Karpas-422 (cell line): Measurements from ENCODE around the gene KCNJ11. TPM values are rescaled to one million over a fixed set of nuclear protein-coding genes. Genes with fewer than 3 reads are reported as not detected.

Source experiments
- DNase-seq: peaks from one replicate; pipeline ENCODE4 v3.0.0-alpha.2; 2015
- H2AFZ ChIP-seq: fragments of 200-600 bp; sonication (generic); 2 replicates; pipeline ENCODE4 v1.6.1; 2014; ENCODE audit warnings: antibody characterized with exemption, low read length, mixed read lengths
- H3K27ac ChIP-seq: fragments of 200-600 bp; sonication (generic); 2 replicates; pipeline ENCODE4 v1.5.1; 2014; ENCODE audit warnings: mild to moderate bottlenecking, low read length, moderate library complexity
- H3K27me3 ChIP-seq: fragments of 200-600 bp; sonication (generic); 2 replicates; pipeline ENCODE4 v1.6.1; 2014; ENCODE audit warnings: low read length, mixed read lengths
- H3K36me3 ChIP-seq: fragments of 200-600 bp; sonication (generic); 2 replicates; pipeline ENCODE4 v1.6.1; 2014; ENCODE audit warnings: low read length, mixed read lengths; ENCODE audit not compliant: insufficient read depth
- H3K4me1 ChIP-seq: fragments of 200-600 bp; sonication (generic); 2 replicates; pipeline ENCODE4 v1.6.1; 2014; ENCODE audit warnings: mild to moderate bottlenecking, low read length, mixed read lengths
- H3K4me2 ChIP-seq: fragments of 200-600 bp; sonication (generic); 2 replicates; pipeline ENCODE4 v1.6.1; 2014; ENCODE audit warnings: low read length, low read depth, mild to moderate bottlenecking; ENCODE audit not compliant: poor library complexity, severe bottlenecking
- H3K4me3 ChIP-seq: fragments of 200-600 bp; sonication (generic); 2 replicates; pipeline ENCODE4 v1.5.1; 2014; ENCODE audit warnings: mild to moderate bottlenecking, antibody characterized with exemption, low read length, mixed read lengths
- H3K79me2 ChIP-seq: fragments of 200-600 bp; sonication (generic); 2 replicates; pipeline ENCODE4 v1.6.1; 2014; ENCODE audit warnings: mild to moderate bottlenecking, low read length, mixed read lengths
- H3K9ac ChIP-seq: fragments of 200-600 bp; sonication (generic); 2 replicates; pipeline ENCODE4 v1.6.0; 2014; ENCODE audit warnings: low read length
- H3K9me2 ChIP-seq: fragments of 200-600 bp; sonication (generic), shearing (Covaris generic); replicated peaks from 2 replicates; pipeline ENCODE4 v1.6.0; 2014; ENCODE audit warnings: mild to moderate bottlenecking, low read length, moderate library complexity; ENCODE audit not compliant: insufficient read depth
- H3K9me3 ChIP-seq: fragments of 300-700, 200-600 bp; sonication (generic); 2 replicates; pipeline ENCODE4 v1.6.1; 2014; ENCODE audit warnings: low read length, mixed read lengths
- H4K20me1 ChIP-seq: fragments of 200-600 bp; sonication (generic); 2 replicates; pipeline ENCODE4 v1.6.1; 2014; ENCODE audit warnings: mild to moderate bottlenecking, antibody characterized with exemption, low read length, low read depth; ENCODE audit not compliant: insufficient read depth
- total RNA-seq: library from RNA; depleted of rRNA; stranded (reverse); fragments of >200 nt; shearing (Covaris generic); gene quantifications from 2 replicates; pipeline ENCODE4 v1.2.3, GENCODE V29; 2014; ENCODE audit warnings: low replicate concordance; rRNA removed

KCNJ11 gene
- 0.26 and 0.58 TPM in 2 replicates for total RNA-seq

GRCh38 chr11:17388609-17389210 is at the start of gene KCNJ11:
TSS of gene KCNJ11 (minus strand) at chr11:17388659. CDS start at chr11:17388091, 568 bp downstream.
- Histone ChIP-seq H3K79me2 (no peaks in the 10 kb centered on the region), H3K4me3 (peak within 1 kb of the TSS; percentile 66; the same call in 1 of the 2 replicates), H3K9me2 (no peaks in the 10 kb centered on the region), H4K20me1 (no peaks in the 10 kb centered on the region; the same call in 1 of the 2 replicates), H3K36me3 (no peaks in the 10 kb centered on the region), H3K4me2 (peak within 1 kb of the TSS; percentile 74), H3K9me3 (no peaks in the 10 kb centered on the region), H3K27ac (no peak within 1 kb of the TSS), H3K4me1 (peaks cover 31% of the 10 kb centered on the region), H2AFZ (0 out of 2 replicates have a peak within 1 kb of the TSS, but pooled peaks have one; percentile 76), H3K27me3 (no peaks in the 10 kb centered on the region), H3K9ac (peak within 1 kb of the TSS; percentile 52)
- DNase-seq, result peak; percentile 45

GRCh38 chr11:17437366-17437765 is 48.9 kb upstream of the KCNJ11 start:
- H3K9me3 ChIP-seq, result no peaks in the 10 kb centered on the region

GRCh38 chr11:17434108-17434507 is 45.6 kb upstream of the KCNJ11 start:
- DNase-seq, result no peak
- no peak overlapping the region for H3K27ac ChIP-seq
- no peaks in the 10 kb centered on the region for H3K9me3 ChIP-seq
- no peak overlapping the region for H3K9ac ChIP-seq
- no peaks in the 10 kb centered on the region for H3K79me2 ChIP-seq
- H2AFZ ChIP-seq, result no peak overlapping the region
- no peaks in the 10 kb centered on the region for H4K20me1 ChIP-seq
- H3K36me3 ChIP-seq, result no peaks in the 10 kb centered on the region
- H3K4me1 ChIP-seq, result no peaks in the 10 kb centered on the region
- no peaks in the 10 kb centered on the region for H3K9me2 ChIP-seq
- no peaks in the 10 kb centered on the region for H3K27me3 ChIP-seq
- no peak overlapping the region for H3K4me3 ChIP-seq
- no peak overlapping the region for H3K4me2 ChIP-seq

More at GRCh38 chr11:17437366-17437765, 48.9 kb upstream of the KCNJ11 start:
- Histone ChIP-seq H3K9me2 (no peaks in the 10 kb centered on the region), H4K20me1 (no peaks in the 10 kb centered on the region), H3K27me3 (0 out of 2 replicates have a peak, but pooled peaks cover 4% of the 10 kb centered on the region), H3K4me2 (no peak overlapping the region), H3K79me2 (no peaks in the 10 kb centered on the region), H3K4me1 (no peaks in the 10 kb centered on the region), H3K36me3 (no peaks in the 10 kb centered on the region), H3K9ac (no peak overlapping the region), H3K4me3 (no peak overlapping the region), H3K27ac (no peak overlapping the region), H2AFZ (no peak overlapping the region)
- DNase-seq, result no peak

- Histone ChIP-seq H3K4me3 (no peak overlapping the region), H3K27ac (no peak overlapping the region), H3K4me1 (no peaks in the 10 kb centered on the region), H3K36me3 (no peaks in the 10 kb centered on the region), H3K79me2 (no peaks in the 10 kb centered on the region), H3K4me2 (no peak overlapping the region), H3K9me2 (no peaks in the 10 kb centered on the region), H3K27me3 (no peaks in the 10 kb centered on the region), H2AFZ (no peak overlapping the region), H4K20me1 (no peaks in the 10 kb centered on the region), H3K9me3 (no peaks in the 10 kb centered on the region), H3K9ac (no peak overlapping the region)
- no peak for DNase-seq
These were observed 43.5 kb upstream of the KCNJ11 start for GRCh38 chr11:17432002-17432401.

GRCh38 chr11:17431139-17431538 is 42.7 kb upstream of the KCNJ11 start:
- DNase-seq, result no peak
- no peaks in the 10 kb centered on the region for H3K79me2 ChIP-seq
- no peak overlapping the region for H3K4me2 ChIP-seq
- H4K20me1 ChIP-seq, result no peaks in the 10 kb centered on the region
- no peaks in the 10 kb centered on the region for H3K9me2 ChIP-seq
- no peak overlapping the region for H3K4me3 ChIP-seq
- H3K27me3 ChIP-seq, result no peaks in the 10 kb centered on the region
- H3K9me3 ChIP-seq, result no peaks in the 10 kb centered on the region
- no peaks in the 10 kb centered on the region for H3K4me1 ChIP-seq
- no peak overlapping the region for H2AFZ ChIP-seq
- no peaks in the 10 kb centered on the region for H3K36me3 ChIP-seq
- H3K9ac ChIP-seq, result no peak overlapping the region
- no peak overlapping the region for H3K27ac ChIP-seq

GRCh38 chr11:17430616-17431015 is 42.2 kb upstream of the KCNJ11 start:
- H3K9ac ChIP-seq, result no peak overlapping the region
- no peak overlapping the region for H2AFZ ChIP-seq
- H4K20me1 ChIP-seq, result no peaks in the 10 kb centered on the region
- no peak overlapping the region for H3K4me2 ChIP-seq
- no peak overlapping the region for H3K27ac ChIP-seq
- H3K9me3 ChIP-seq, result no peaks in the 10 kb centered on the region
- no peak for DNase-seq
- no peaks in the 10 kb centered on the region for H3K36me3 ChIP-seq
- H3K27me3 ChIP-seq, result no peaks in the 10 kb centered on the region
- H3K4me3 ChIP-seq, result no peak overlapping the region
- no peaks in the 10 kb centered on the region for H3K4me1 ChIP-seq
- no peaks in the 10 kb centered on the region for H3K79me2 ChIP-seq
- H3K9me2 ChIP-seq, result no peaks in the 10 kb centered on the region

GRCh38 chr11:17428925-17429324 is 40.5 kb upstream of the KCNJ11 start:
- no peaks in the 10 kb centered on the region for H3K36me3 ChIP-seq
- H3K27ac ChIP-seq, result no peak overlapping the region
- no peaks in the 10 kb centered on the region for H3K9me3 ChIP-seq
- no peaks in the 10 kb centered on the region for H3K27me3 ChIP-seq
- DNase-seq, result no peak
- H3K9me2 ChIP-seq, result no peaks in the 10 kb centered on the region
- no peak overlapping the region for H3K9ac ChIP-seq
- H3K79me2 ChIP-seq, result no peaks in the 10 kb centered on the region
- no peak overlapping the region for H3K4me2 ChIP-seq
- H2AFZ ChIP-seq, result no peak overlapping the region
- H3K4me3 ChIP-seq, result no peak overlapping the region
- H3K4me1 ChIP-seq, result no peaks in the 10 kb centered on the region
- H4K20me1 ChIP-seq, result no peaks in the 10 kb centered on the region

GRCh38 chr11:17428261-17428660 is 39.8 kb upstream of the KCNJ11 start:
- H3K4me1 ChIP-seq, result no peaks in the 10 kb centered on the region
- no peaks in the 10 kb centered on the region for H4K20me1 ChIP-seq
- no peak overlapping the region for H3K27ac ChIP-seq
- H3K4me2 ChIP-seq, result no peak overlapping the region
- H3K79me2 ChIP-seq, result no peaks in the 10 kb centered on the region
- H3K4me3 ChIP-seq, result no peak overlapping the region
- no peaks in the 10 kb centered on the region for H3K9me3 ChIP-seq
- no peak overlapping the region for H3K9ac ChIP-seq
- DNase-seq, result no peak
- H3K9me2 ChIP-seq, result no peaks in the 10 kb centered on the region
- no peak overlapping the region for H2AFZ ChIP-seq
- H3K36me3 ChIP-seq, result no peaks in the 10 kb centered on the region
- H3K27me3 ChIP-seq, result no peaks in the 10 kb centered on the region
